Ascending aorta (tissue), 2 donors: ENCODE data around the gene PPP1R10. TPM values are rescaled to one million over a fixed set of nuclear protein-coding genes. Genes with fewer than 3 reads are reported as not detected.

Experiments
- DNase-seq, 2 donors: peaks; one replicate each; pipeline ENCODE4 v3.0.0-alpha.2; 2019; ENCODE audit warnings: low spot score in 2 of 2
- H3K27ac ChIP-seq, 2 donors: fragments of 200-600 bp; sonication (generic); one replicate each; pipeline ENCODE4 v1.5.1; 2016 to 2017; ENCODE audit warnings: mild to moderate bottlenecking in 1 of 2
- H3K27me3 ChIP-seq: fragments of 200-600 bp; sonication (generic); one replicate; pipeline ENCODE4 v1.5.1; 2017
- H3K36me3 ChIP-seq, 2 donors: fragments of 200-600 bp; sonication (generic); one replicate each; pipeline ENCODE4 v1.5.1; 2016
- H3K4me1 ChIP-seq, 2 donors: fragments of 200-600 bp; sonication (generic); one replicate each; pipeline ENCODE4 v1.5.1; 2016 to 2017; ENCODE audit warnings: mild to moderate bottlenecking in 1 of 2
- H3K4me3 ChIP-seq, 2 donors: fragments of 200-600 bp; sonication (generic); one replicate each; pipeline ENCODE4 v1.5.1; 2016 to 2017; ENCODE audit warnings: mild to moderate bottlenecking in 1 of 2
- H3K9me3 ChIP-seq, 2 donors: fragments of 200-600 bp; sonication (generic); one replicate each; pipeline ENCODE4 v1.5.1; 2016
- intact Hi-C: fragments of 100-400 bp; cut with DNase I; formaldehyde crosslinking; loops from one replicate; pipeline ENCODE4 v1.15.1; 2023
- total RNA-seq: library from RNA; depleted of rRNA; stranded (reverse); fragments of >200 nt; gene quantifications from one replicate; pipeline ENCODE4 v1.1.0, GENCODE V29; 2016
- TF ChIP-seq, protein P1 (sequence below), 3 experiments: fragments of 200-600 bp in 2 of 3; fragments of 450-650 bp in 1 of 3; sonication (generic) in 2 of 3; IDR thresholded peaks; one replicate each; pipeline ENCODE4 v1.5.1; 2016 to 2019; ENCODE audit warnings: antibody characterized with exemption in 3 of 3, mild to moderate bottlenecking in 1 of 3, moderate library complexity in 1 of 3

The PPP1R10 gene
- total RNA-seq, 1 donor from 2014 or later, result 52.6 TPM

DNA sequence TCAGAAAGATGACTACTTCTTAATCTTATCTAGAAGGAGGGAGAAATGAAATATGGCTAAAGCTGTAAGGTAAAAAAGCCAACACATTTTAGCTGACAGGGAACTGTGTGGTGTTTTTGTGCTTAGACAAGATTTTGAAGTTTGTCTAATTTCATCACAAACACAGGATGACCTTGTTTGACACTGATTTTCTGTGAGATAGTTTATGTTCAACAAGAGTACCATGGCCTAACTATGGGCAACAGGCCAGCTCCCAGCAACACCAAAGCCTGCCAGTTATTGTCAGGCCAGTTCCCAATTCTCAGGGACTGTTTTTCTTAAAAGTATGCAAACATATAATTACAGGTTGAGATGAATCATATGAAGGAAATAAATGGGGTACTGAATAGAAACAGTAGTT is 51.3 kb downstream of the PPP1R10 start:
- no peak overlapping the region for H3K4me3 ChIP-seq
- no peaks in the 10 kb centered on the region for H3K9me3 ChIP-seq
- intact Hi-C loops, result no loop called here
- H3K27me3 ChIP-seq, result no peaks in the 10 kb centered on the region
- TF ChIP-seq, protein P1, sequence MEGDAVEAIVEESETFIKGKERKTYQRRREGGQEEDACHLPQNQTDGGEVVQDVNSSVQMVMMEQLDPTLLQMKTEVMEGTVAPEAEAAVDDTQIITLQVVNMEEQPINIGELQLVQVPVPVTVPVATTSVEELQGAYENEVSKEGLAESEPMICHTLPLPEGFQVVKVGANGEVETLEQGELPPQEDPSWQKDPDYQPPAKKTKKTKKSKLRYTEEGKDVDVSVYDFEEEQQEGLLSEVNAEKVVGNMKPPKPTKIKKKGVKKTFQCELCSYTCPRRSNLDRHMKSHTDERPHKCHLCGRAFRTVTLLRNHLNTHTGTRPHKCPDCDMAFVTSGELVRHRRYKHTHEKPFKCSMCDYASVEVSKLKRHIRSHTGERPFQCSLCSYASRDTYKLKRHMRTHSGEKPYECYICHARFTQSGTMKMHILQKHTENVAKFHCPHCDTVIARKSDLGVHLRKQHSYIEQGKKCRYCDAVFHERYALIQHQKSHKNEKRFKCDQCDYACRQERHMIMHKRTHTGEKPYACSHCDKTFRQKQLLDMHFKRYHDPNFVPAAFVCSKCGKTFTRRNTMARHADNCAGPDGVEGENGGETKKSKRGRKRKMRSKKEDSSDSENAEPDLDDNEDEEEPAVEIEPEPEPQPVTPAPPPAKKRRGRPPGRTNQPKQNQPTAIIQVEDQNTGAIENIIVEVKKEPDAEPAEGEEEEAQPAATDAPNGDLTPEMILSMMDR (IDR thresholded peaks at IDR 0.05), result no peak
- H3K4me1 ChIP-seq, result peaks cover 0 to 9% of the 10 kb centered on the region in 2 donors
- no peak for DNase-seq
- H3K27ac ChIP-seq, result no peak overlapping the region
- peaks cover 8 to 26% of the 10 kb centered on the region in 2 donors for H3K36me3 ChIP-seq

DNA sequence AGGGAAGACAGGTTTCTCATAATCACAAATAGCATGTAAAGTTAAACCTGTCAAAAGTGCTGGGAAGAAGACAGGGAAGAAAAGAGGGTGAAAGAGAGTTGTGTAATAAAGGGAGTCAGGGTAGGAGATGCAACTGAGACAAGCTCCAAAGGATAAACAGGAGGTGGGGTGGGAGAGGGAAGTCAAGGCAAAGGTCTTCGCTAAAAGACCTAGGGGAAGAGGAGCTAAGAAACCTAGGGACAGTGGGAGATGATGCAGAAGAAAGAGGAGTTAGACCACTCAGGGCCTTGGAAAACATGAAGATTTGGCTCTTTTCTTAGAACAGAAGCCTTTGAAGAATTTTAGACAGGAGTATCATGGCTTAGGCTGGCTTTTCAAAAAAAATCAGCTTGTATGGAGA is 52.9 kb downstream of the PPP1R10 start:
- H3K27ac ChIP-seq, result no peak overlapping the region
- TF ChIP-seq, protein P1 (IDR thresholded peaks at IDR 0.05), result no peak
- H3K36me3 ChIP-seq, result peaks cover 8 to 26% of the 10 kb centered on the region in 2 donors
- H3K9me3 ChIP-seq, result no peaks in the 10 kb centered on the region
- DNase-seq, result no peak
- no peaks in the 10 kb centered on the region for H3K4me1 ChIP-seq
- no peaks in the 10 kb centered on the region for H3K27me3 ChIP-seq
- intact Hi-C loops, result no loop called here
- no peak overlapping the region for H3K4me3 ChIP-seq

DNA sequence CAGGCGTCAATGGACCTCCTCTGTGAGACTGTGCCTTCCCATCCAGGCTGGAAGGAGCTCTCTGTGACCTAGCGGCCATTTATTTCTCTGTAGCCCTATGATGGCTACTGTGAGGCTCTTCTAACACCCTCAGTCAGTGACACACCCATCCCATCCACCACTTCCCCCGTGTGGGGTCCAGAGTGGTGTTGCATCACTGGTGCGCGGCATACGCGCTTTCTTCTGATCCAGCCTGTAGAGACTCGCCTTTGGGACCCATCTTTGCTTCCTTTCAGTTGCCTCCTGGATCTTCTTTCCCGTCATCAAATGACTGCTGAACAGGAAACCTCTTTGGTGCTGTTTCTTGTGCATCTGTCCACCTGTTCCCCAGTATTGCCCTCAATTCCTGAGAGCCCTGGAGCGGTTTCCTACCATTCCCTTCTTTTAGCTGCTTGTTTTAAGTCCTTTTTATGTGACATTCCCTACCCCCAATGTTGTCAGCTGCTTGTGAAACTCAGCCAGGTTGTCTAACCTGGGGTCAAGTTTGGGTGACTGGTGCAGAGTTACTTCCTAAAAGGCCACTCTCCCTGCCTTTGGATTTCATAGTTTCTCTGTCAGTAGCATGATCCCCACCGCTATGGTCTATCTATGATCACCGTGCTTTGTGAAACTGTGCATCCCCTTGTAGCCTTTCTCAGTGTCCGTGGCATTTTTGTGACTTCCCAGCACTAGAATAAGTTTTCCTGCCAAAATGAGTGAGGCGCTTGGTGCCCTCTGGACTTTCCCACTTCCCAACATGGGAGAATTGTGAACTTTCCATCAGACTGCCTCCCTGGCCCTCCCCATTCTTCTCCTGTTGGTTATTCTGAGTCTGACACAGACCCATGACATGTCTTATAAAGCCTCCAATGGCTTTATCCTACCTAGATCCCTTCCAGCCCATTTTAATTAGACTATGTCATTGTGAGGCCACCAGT is 54.3 kb downstream of the PPP1R10 start:
- no peaks in the 10 kb centered on the region for H3K9me3 ChIP-seq
- H3K27ac ChIP-seq, result no peak overlapping the region
- peaks cover 8 to 26% of the 10 kb centered on the region in 2 donors for H3K36me3 ChIP-seq
- no peak for DNase-seq
- H3K4me1 ChIP-seq, result peaks cover 4 to 8% of the 10 kb centered on the region in 2 donors
- TF ChIP-seq, protein P1 (IDR thresholded peaks at IDR 0.05), result no peak
- intact Hi-C loops, result no loop called here
- no peak overlapping the region for H3K4me3 ChIP-seq
- no peaks in the 10 kb centered on the region for H3K27me3 ChIP-seq

DNA sequence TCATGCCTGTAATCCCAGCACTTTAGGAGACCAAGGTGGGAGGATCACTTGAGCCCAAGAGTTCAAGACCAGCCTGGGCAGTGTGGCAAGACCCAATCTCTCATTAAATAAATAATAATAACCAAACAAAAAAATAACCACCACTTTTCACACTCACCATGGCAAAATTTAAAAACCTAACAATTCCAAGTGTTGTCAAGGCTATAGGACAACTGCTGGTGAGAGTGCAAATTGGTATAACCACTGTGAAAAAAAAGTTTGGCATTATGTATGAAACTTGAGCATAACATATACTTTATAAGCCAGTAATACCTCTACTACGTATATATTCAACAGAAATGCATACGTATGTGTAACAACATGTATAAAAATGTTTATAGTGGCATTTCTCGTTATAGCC is 56.1 kb downstream of the PPP1R10 start:
- H3K4me3 ChIP-seq, result no peak overlapping the region
- intact Hi-C loops, result no loop called here
- no peaks in the 10 kb centered on the region for H3K9me3 ChIP-seq
- no peak for DNase-seq
- no peak overlapping the region for H3K27ac ChIP-seq
- peaks cover 8 to 26% of the 10 kb centered on the region in 2 donors for H3K36me3 ChIP-seq
- no peaks in the 10 kb centered on the region for H3K27me3 ChIP-seq
- TF ChIP-seq, protein P1 (IDR thresholded peaks at IDR 0.05), result no peak
- H3K4me1 ChIP-seq, result peaks cover 5 to 11% of the 10 kb centered on the region in 2 donors

DNA sequence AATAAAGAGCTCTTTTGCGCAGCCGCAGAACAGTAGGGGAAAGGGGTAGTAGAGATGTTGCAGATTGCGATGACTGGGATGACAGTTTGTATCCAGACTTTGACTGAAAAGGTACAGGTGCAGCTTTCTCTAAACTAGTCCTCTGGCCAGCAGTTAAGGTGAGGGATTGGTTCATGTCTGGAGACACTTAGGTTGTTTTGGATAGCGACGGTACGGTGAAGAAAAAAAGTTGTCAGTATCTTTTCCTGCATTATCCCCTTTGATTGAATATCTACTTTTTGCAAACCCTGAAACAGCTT is 59.4 kb downstream of the PPP1R10 start:
- Histone ChIP-seq H3K9me3 (no peaks in the 10 kb centered on the region), H3K27ac (peak overlapping the region; percentile 98 to 100), H3K4me1 (peaks cover 5 to 19% of the 10 kb centered on the region in 2 donors), H3K4me3 (peak overlapping the region; percentile 80 to 85), H3K27me3 (no peaks in the 10 kb centered on the region), H3K36me3 (peaks cover 18 to 33% of the 10 kb centered on the region in 2 donors)
- TF ChIP-seq, protein P1 (IDR thresholded peaks at IDR 0.05), result no peak
- intact Hi-C loops, result loop anchor here (1.0 to 10.0 kb wide), 6 partner anchors 14 to 493 kb away; partner anchors contain the start of genes ABCF1, MRPS18B, POLR1H and PPP1R10
- DNase-seq, result no peak
